HPDE6-E6E7 (cell line): ENCODE data around the gene PSMC4.
"Not testable (repeated sequence)": the region's sequence is repeated elsewhere in the genome, so short reads cannot be mapped to it uniquely, and the experiment has no call there.

Experiments
- DNase-seq: peaks from one replicate; pipeline ENCODE4 v3.0.0; 2011; ENCODE audit warnings: missing footprints; ENCODE audit errors: extremely low spot score

The PSMC4 gene

GRCh38 chr19:39946532-39946931, 24.4 kb upstream of the PSMC4 start:
- no peak for DNase-seq

GRCh38 chr19:39949026-39949747, 21.8 kb upstream of the PSMC4 start:
- DNase-seq, result no peak

- DNase-seq, result no peak
Observed at GRCh38 chr19:39951065-39951650, 19.8 kb upstream of the PSMC4 start.

GRCh38 chr19:39951686-39952085, 19.3 kb upstream of the PSMC4 start:
- DNase-seq, result no peak

- no peak for DNase-seq
Observed at GRCh38 chr19:39953915-39954314, 17.1 kb upstream of the PSMC4 start.

- not testable (repeated sequence) for DNase-seq
Observed at GRCh38 chr19:39957886-39958285, 13.1 kb upstream of the PSMC4 start.

GRCh38 chr19:39958942-39959341, 12.0 kb upstream of the PSMC4 start:
- not testable (repeated sequence) for DNase-seq

GRCh38 chr19:39959407-39959806, 11.6 kb upstream of the PSMC4 start:
- DNase-seq, result not testable (repeated sequence)

- no peak for DNase-seq
Observed at GRCh38 chr19:39963898-39964297, 7.1 kb upstream of the PSMC4 start.

GRCh38 chr19:39966617-39967016, 4.3 kb upstream of the PSMC4 start:
- DNase-seq, result no peak

GRCh38 chr19:39967561-39967960, 3.4 kb upstream of the PSMC4 start:
- DNase-seq, result no peak

GRCh38 chr19:39968789-39969188, 2.2 kb upstream of the PSMC4 start:
- no peak for DNase-seq

- DNase-seq, result no peak
Observed at GRCh38 chr19:39969266-39969665, 1.7 kb upstream of the PSMC4 start.

GRCh38 chr19:39969681-39970424, 1.1 kb upstream of the PSMC4 start:
- DNase-seq, result no peak

- DNase-seq, result peak; percentile 25
Observed at GRCh38 chr19:39970425-39970674, 615 bp upstream of the PSMC4 start.

GRCh38 chr19:39971380-39972035, 543 bp downstream of the PSMC4 start:
- no peak for DNase-seq

GRCh38 chr19:39974377-39975155, 3.6 kb downstream of the PSMC4 start:
- DNase-seq, result no peak

- DNase-seq, result no peak
Observed at GRCh38 chr19:39982883-39983282, 11.9 kb downstream of the PSMC4 start.

GRCh38 chr19:39983695-39984300, 12.8 kb downstream of the PSMC4 start:
- no peak for DNase-seq

- no peak for DNase-seq
Observed at GRCh38 chr19:39986643-39987042, 15.7 kb downstream of the PSMC4 start.

GRCh38 chr19:39987167-39987566, 16.2 kb downstream of the PSMC4 start:
- no peak for DNase-seq
